HG03575 (cell line): ENCODE measurements around the gene SLC9A9.

Source experiments
- ATAC-seq: cut with Tn5 transposase; IDR thresholded peaks from one replicate; pipeline ENCODE4 v1.9.1; 2021; ENCODE audit not compliant: unreplicated experiment, insufficient number of reproducible peaks, low FRiP score; ENCODE audit errors: extremely low read depth

Gene SLC9A9

DNA sequence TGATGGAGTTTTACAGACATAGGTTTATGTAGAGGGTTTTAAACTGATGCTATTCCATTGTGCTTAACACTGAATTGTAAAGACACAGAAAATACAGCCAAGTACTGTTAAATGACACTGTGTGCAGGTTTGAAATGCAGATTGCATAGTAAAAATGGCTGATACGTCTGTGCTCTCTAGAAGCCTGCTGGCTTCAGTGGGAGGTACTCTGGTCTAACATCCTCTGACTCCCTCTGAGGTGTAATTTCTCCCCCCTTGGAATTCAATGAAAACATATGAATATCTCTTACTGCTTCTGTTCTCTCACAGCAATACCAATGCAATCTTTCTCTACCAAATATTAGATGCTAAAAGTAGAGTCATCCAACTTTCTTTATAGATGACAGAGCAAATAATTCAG is 176.6 kb downstream of the SLC9A9 start:
- ATAC-seq: no peak

DNA sequence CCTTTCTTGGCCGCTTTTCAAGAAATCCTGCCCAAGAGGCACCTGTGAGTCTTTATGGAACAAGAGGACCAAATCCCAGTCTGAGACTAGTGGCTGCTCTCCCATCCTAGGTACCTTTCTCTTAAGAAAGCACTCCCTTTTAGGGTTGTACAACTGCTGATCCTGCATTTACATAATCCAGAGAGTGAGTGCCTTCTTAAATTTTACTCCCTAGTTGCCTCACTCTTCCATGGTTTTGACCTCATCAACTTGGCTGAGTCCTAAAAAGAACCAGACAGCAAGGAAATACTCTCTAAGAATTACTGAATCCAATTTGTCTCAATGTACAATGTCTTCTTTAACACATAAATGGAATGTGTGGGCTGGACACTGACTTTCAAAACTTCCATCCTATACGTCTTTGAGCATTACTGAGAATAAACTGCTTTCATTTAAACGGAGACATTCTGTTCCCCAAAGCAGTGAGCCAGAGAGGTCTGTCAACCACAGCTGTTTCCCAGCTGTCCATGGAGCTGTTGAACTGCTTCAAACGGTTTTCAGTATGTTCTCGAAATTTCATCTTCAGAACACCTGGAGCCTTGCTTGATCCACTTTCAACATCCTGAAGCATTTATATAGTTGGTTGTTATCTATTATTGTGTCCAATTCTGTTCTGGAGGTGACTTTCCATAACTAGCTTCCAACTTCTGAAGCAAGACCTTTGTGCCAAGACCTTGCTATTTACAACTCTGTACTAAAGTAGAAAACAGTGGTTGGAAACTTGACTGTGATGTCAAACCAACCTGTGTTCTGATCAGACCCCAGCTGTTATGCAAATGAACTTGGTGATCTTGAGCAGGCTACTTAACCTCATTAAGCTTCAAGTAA is 179.1 kb downstream of the SLC9A9 start:
- peak; percentile 76 for ATAC-seq

DNA sequence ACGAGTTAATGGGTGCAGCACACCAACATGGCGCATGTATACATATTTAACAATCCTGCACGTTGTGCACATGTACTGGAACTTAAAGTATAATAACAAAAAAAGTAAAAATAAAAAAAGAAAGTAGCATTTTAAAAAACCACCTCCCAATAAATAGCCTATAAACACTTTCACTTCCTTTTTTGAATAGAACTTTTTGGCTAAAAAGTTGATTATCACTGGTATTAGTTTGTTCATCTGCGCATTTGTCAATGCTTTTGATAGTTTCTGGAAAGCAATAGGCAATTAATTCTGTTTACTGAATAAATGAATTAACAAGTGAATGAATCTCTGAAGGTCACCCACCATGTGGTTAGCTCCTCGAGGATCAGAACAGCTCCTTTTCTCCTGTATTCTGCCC is 179.9 kb downstream of the SLC9A9 start:
- no peak for ATAC-seq

DNA sequence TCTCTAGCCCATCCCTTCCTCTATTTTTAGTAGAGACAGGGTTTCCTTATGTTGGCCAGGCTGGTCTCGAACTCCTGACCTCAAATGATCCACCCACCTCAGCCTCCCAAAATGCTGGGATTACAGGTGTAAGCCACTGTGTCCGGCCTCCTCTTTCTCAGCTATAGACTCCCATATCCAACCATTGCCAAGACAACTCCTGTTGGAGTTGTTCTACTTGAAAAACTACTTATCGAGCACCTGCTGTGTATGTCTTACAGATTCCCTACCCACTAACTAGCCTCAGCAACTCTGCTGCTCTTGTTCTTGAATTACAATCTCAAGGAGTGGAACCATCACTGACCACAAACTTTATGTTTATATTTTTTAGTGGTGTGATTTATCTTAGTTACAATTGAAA is 186.6 kb downstream of the SLC9A9 start:
- no peak for ATAC-seq

- no peak for ATAC-seq
These were observed 189.4 kb downstream of the SLC9A9 start for GRCh38 chr3:143658861-143659260.

- ATAC-seq: no peak
These were observed 190.2 kb downstream of the SLC9A9 start for GRCh38 chr3:143658116-143658515.

- no peak for ATAC-seq
These were observed 190.9 kb downstream of the SLC9A9 start for GRCh38 chr3:143657391-143657790.

DNA sequence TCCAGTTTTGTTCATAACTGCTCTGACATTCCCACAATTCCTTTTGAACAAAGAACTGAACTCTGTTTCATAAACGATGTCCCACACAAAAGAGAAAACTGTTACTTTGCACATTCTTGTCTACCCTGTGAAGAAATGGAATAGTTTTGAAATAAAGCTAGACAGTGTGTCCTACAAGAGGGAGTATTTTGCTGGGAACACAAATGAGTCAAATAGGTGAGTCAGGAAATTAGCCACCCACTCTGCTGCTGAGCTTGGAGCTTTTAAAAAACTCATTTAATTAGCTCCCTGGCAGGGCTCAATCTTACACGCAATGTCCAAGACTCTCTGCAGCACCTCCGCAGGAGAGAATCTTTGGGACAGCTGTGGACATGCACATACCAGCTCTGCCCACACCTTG is 193.4 kb downstream of the SLC9A9 start:
- ATAC-seq: no peak

DNA sequence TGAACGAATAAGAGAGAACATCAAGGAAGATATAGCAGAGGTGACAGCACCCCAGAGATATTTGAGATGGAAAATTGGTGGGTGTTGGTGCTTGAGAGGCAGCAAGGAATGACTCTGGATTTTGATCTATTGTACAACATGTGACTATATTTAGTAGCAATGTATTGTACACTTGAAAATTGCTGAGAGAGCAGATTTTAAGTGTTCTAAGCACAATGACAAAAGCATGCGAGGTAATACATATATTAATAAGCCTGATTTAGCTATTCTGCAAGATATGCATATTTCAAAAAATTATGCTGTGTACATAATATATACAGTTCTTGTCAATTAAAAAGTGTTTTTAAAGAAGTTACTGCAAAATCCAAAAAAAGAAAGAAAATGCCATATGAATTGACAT is 194.3 kb downstream of the SLC9A9 start:
- no peak for ATAC-seq

- no peak for ATAC-seq
These were observed 194.8 kb downstream of the SLC9A9 start for GRCh38 chr3:143653493-143653892.

- ATAC-seq: no peak
These were observed 196.2 kb downstream of the SLC9A9 start for GRCh38 chr3:143652118-143652517.

DNA sequence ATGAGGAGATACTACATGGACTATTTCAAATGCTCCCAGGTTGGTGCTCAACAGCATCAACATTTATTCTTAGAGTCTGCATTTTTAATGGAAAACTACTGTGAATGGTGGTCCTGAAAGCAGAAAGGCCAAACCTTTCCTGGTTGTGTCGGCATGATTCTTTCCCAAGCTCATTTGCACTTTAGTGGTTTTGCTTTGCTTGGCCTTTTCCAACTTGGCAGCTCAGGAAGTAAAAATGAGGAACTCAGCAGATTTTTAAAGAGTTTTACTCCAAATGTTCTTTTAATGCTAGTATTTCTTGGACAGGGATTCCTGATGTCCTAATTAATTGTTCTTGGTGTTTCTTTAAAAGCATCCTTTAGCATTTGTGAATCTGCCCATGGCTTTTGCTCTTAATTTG is 197.4 kb downstream of the SLC9A9 start:
- no peak for ATAC-seq

- no peak for ATAC-seq
These were observed 198.1 kb downstream of the SLC9A9 start for GRCh38 chr3:143650120-143650519.

DNA sequence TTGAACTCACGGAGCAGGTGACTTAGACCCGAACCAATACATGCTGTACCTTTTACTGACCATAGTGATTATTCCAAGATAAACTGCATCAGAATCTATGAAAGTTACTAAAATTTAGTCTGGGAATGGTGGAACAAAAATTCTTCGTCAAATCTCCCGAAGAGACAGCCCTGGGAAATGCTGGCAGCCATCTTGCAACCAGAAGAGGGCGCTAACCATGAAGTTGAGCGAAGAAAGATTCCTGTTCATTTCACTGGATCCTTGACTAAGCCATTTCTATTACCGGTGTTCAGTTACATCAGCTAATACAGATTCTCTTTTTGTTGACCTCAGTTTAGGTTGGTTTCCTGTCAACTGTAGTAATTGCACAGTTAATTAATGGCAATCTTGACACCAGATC is 199.6 kb downstream of the SLC9A9 start:
- ATAC-seq: no peak

DNA sequence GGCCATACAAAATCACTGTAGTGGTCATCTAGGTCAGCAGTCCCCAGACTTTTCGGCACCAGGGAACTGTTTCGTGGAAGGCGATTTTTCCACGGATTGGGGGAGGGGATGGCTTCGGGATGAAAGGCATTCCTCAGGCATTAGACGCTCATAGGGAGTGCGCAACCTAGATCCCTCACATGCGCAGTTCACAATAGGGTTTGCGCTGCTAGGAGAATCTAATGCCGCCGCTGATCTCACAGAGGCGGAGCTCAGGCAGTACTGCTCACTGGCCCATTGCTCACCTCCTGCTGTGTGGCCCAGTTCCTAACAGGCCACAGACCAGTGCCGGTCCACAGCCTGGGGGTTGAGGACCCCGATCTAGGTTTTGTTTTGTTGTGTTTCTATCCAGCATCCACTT is 200.1 kb downstream of the SLC9A9 start:
- no peak for ATAC-seq

- ATAC-seq: no peak
These were observed 203.7 kb downstream of the SLC9A9 start for GRCh38 chr3:143644370-143645089.

GRCh38 chr3:143643905-143644304 is 204.4 kb downstream of the SLC9A9 start:
- ATAC-seq: no peak

GRCh38 chr3:143640774-143641173 is 207.5 kb downstream of the SLC9A9 start:
- no peak for ATAC-seq

GRCh38 chr3:143637133-143637532 is 211.1 kb downstream of the SLC9A9 start:
- ATAC-seq: no peak

DNA sequence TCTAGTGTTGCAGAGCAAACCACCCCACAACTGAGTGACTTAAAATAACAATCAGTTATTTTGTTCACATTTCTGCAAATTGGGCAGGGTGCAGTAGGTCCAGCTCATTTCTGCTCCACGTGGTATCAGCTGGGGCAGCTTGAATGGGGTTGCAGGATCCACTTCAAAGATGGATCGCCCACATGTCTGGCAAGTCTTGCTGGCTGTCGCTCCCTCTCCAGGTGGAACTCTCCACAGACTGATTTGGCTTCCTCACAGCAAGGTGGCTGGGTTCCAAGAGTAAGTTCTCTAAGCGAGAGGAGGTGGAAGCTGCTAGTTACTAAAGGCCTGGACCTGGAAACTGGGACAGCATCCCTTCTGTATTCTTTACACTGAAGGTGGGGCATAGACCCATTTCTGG is 213.3 kb downstream of the SLC9A9 start:
- ATAC-seq: no peak
